ENCODE data around the gene HRH1.

The HRH1 gene

DNA sequence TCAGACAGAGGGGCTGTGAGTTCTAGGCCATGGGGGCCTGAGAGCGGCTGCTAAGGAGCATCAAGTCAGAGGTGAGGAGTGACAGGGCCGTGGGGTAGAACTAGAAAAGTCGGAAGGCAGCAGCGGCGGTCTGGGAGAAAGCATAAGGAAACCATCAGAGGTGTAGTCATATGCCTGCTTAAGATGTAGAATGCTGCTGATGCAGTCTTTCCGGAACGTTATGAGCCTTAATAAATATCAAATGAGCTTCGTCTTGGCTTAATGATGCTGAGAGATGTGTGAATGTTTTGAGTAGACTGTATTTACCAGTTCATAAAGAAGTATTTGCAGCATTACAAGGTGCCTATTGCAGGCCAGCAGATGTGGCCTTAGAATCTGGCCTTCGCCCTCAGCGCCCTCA is 133.1 kb downstream of the HRH1 start:
- no peak for DNase-seq

DNA sequence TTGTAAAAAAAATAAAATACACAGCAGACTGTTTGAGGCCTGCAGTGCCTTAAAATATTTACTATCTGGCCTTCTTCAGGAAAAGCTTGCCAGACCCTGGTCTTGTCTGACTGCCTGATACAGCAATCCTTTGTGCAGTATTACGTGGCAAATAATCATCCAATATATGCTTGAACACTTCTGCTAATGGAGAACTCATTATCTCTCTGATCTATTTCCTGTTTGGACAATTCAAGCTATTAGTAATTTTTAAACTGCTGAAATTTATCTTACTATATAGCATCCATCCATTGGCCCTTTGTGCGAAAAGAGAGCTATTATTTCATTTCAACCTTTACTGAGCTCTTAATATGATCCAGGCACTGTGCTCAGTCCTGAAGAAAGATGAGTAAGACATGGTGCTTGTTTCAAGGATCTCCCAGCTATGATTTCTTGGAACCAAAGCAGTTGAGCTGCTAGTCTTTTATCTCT is 133.8 kb downstream of the HRH1 start:
- no peak for DNase-seq

DNA sequence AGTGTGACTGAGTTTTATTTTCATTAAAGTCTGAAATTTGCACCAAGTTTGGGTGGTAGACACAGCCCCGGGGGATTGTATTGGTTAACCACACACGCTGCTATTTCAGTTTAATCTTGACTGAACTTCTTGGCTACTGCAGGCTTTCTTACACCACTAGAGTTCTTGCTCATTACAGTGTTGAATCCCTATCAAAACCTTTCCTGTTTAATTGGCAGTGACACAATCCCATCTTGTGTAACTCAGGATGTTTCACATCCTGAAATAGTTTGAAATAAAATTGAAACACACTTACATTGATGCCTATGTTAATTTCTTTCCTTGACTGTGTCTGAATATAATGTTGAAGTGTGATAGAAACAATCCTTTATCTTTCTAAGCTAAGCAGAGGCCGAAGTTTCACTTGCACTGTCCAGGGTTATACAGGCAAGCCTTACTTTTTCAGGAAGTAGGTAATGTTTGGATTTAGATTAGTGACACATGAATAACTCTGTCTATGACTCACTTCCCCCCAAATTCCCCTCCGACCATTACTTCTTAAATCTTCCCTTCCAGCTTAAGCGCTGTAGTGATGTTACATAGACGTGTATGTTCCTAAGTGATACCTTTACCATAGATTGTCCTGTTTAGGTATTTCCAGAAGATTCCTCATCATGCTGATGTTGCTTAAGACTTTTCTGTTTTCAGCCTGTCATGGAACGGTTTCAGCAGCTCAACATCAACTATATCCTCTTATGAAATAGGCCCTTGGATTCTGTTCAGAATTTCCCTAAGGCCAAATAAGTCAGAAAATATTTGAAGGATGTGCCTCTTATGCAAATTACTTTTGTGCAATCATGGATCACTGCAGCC is 134.7 kb downstream of the HRH1 start:
- no peak for DNase-seq

DNA sequence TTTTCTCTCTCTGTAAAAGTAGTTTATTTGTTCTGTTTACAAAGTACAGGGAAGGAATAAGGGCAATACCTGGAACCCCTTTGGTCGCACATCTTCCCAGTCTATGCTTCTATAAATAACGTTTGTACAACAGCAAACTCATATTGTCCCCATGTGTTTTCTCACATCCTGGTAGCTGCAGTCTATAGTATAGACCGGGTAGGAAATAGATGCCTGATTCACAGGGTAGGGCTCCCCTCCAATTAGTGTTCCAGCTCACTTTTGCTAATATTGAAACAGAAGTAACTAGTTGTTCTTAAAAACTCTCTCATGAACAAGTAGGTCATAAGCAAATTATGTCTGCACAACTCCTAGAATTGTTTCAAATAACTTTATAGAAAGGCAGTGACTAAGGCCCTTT is 135.6 kb downstream of the HRH1 start:
- DNase-seq, result no peak

DNA sequence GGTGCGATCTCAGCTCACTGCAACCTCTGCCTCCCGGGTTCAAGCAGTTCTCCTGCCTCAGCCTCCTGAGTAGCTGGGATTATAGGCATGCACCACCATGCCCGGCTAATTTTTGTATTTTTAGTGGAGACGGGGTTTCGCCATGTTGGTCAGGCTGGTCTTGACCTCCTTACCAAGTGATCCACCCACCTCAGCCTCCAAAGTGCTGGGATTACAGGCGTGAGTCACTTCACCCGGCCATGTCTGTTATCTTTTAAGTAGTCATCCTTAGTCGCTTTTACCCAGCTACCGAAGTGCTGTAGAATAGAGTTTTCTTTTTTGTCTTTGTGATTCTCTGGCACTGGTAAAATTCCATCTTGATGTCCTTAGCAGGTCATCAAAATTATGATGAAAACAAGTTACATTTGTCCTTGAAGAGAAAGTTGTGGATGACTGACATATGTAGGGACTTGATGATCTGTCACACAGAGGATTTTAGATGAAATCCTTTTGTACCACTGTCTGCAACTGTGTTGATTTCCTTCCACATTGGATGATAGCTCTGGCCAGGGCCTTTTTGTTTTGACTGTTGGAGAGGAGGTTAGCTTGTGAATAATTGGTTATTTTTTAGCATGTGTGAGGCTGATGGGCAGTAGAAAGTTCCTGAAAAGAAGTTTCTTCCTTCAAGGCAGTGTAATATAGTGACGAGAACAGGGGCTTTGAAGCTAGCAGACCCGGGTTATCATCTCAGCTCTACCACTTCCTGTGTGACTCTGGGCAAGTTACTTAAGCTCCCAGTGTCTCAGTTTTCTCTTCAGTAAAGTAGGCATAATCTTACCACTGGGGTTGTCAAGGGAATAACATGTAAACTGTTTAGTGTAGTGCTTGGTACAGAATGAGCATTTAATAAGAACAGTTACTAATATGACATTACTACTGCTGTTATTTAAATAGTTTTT is 136.7 kb downstream of the HRH1 start:
- no peak for DNase-seq

DNA sequence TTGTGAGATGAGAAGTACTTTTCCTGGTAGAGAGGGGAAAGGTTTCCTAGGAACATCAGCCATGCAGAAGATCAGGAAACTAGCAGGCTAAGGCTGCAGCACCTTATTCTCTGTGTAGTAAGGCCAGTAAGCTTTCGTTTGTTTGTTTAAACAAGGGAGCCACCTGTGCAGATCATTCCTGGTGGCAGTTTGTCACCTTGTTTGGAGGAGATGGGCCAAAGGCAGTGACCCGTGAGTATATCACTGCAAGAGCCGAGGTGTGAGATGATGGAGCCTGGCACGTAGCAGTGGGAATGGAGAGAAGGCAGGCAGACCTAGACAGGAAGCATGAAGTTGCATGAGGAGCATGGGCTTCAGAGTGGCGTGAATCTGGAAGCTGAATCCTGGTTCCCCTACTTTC is 137.5 kb downstream of the HRH1 start:
- DNase-seq, result no peak

DNA sequence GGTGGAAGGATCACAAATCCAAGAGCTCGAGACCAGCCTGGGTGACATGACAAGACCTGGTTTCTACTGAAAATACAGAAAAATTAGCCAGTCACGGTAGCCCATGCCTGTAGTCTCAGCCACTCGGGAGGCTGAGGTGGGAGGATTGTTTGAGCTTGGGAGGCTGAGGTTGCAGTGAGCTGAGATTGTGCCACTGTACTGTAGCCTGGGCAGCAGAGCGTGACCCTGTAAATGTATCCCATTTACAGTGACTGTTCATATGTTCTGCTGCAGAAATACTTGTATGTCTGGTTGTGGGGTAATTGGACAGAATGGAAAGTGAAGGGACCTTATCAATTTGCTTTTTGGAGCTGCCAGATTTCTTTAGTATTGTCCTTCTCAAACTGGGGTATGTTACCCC is 142.8 kb downstream of the HRH1 start:
- DNase-seq, result no peak

DNA sequence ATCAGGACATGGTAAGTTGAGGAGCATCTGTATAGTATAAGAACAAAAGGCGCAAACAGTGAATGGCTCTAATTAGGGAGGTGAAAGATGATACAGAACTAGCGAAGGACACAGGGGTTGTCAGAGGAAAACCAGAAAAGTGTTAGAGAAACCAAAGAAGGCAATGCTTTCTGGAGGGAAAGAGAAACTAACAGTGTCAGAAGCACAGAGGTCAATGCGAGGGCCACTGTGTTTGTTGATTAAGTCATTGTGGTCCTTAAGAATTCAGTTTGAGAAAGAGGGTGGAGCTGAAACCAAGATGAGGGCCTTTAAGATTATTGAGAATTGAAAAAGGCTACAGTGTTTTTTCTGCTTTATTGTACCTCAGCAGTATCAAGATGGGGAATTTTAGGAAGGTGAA is 146.7 kb downstream of the HRH1 start:
- no peak for DNase-seq

DNA sequence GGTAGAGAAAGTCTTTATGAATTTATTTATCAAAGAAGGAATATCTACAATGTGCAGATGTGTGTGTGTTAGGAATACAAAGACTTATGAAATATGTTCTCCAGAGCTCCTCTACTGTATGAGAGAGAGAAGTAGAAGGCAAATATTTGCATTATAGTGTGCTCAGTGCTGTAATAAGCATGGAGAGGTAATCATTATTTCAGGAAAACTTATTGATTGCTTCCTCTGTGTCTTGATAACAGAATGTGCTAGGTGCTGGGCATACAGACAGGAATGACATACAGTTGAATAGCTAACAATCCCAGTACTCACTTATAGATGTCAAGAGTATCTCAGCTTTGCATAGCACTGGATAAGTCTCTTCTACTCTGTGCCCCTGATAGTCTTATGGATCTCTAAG is 148.2 kb downstream of the HRH1 start:
- no peak for DNase-seq

DNA sequence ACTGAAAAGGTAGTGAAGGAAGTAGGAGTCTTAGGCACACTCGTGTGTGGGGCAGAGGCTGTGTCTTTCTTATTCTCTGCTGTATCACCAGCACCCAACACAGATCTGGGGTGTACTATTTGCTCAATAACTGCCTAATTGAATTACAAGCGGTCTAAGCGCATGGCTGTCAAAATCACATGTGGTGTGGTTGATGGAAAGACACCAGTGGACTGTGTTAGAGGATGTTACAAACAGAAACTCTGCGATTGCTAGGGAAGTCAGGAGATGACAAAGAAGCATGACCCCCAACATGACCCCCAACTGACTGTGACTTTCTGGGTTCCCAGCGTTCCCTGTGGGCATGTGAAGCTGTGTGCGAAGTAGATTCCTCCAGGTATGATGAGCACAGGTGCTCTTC is 149.9 kb downstream of the HRH1 start:
- DNase-seq, result no peak

DNA sequence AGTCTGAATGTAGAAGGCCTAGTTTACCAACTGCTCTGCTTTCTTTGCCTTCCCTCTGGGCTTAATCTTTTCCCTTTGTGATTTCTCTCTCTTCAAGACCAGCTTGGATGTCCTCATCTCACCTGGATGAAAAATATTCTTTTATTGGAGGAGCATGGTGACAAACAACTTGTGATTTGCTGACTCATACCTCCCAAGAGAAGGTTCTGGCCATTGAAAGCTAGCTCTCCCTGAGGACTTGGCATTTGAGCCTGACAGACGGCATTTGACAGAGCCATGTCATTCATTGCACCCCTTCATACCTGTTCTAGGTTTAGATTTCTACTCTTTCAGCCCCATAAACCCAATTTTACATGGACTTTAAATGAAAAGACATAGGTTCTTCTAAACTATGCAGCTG is 151.2 kb downstream of the HRH1 start:
- DNase-seq, result no peak

DNA sequence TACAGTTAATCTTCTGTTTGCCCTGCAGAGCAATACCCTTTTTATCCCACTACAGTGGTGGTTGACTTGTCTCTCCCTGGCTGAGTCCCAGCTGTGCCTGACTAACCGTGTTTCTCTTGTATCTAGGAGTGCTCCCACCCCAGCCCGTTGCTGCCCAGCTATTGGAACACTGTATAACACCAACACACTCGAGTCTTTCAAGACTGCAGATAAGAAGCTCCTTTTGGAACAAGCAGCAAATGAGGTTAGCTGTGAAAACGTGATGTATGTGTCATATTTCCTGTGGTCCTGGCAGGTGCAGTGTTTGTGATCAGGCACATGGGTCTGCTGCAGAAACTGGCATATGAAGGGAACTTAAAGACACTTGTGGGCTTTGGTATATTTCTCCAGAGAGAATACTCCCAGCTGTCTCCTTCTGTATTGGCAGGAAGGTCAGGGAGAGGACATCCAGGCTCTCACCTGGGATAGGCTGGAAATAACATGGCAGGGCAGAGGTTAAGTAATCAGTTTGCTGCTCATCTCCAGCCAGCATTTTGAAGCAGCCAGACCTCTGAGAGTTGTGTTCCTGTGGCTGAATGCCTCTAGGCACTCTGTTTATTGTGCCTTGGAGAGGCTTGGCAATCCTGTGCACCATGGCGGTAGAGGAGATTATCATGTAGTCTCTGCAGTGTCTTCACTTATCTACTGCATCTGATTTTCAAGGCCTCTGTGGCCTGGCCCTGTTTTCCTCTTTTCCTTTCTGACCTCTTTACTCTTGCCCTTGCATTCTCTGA is 152.7 kb downstream of the HRH1 start:
- DNase-seq, result no peak

DNA sequence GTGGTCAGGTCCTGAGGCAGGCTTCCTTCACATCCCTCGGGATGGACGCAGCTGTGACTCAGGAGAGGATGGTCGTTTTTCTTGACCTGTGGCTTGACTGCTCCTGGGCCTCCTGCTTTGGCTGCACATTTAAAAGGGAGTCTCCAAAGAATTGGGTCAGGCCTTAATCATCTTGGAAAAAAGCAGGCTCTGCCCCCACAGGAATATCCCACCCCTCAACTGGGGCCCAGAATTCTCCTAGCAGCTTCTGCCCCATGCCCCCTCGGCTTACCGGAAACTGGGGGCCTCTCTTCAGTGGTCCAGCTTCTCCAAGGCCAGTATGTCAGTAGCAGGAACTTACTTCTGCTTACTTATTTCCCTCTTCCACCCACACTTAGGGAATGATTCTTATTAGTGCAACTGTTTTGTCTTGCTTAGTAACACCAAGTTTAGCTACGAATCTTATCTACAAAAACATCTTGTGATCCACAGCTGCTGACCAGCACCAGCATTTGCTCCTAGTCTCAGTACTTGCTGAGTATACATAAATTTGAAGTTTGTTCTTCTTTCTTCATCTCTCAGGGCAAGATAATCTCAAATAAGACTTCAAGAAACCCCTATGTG is 153.6 kb downstream of the HRH1 start:
- DNase-seq, result no peak

DNA sequence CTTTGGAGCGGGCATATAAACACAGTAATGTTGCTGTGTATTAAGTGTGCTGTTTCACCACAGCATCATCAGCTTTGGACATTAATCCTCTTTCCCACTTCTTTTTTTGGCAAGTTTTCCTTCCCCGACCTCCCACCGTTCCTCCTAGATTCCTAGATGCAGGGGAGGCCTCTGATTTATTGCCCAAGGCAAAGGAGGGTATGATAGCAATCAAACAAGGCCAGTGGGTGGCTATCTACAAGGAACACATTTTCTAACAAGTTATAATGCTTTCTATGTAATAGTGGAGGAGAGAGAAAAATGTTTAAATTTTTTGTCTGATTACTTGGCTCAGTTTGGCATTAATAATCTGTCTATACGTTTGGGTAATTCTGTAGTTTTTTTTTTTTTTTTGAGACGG is 156.0 kb downstream of the HRH1 start:
- no peak for DNase-seq

DNA sequence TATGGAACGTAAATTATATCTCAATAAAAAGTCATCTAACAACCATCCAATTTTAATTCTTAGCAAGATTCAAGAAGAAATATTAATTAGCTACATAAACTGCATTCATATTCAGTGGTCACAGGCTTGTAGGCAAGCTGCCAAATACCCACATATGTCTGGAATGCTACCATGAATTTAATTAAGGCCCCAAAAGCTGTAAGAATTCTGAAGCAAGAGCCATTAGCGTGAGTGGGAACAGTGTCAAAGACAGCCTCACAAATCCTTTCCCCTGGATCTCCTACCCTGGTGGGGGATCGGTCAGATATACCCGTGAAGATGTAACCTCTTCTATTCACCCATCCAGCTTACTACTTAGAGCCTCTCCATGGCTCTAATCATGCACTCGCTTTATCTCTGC is 157.9 kb downstream of the HRH1 start:
- no peak for DNase-seq
